Measurements from ENCODE around the gene GBP5. TPM values are rescaled to one million over a fixed set of nuclear protein-coding genes. Genes with fewer than 3 reads are reported as not detected.
"Not testable (repeated sequence)": the region's sequence is repeated elsewhere in the genome, so short reads cannot be mapped to it uniquely, and the experiment has no call there.

GBP5 gene
- total RNA-seq, 1 donor from 2014 or later = not detected

- Mint-ChIP-seq H3K27me3 (no peaks in the 10 kb centered on the region), H3K27ac (no peak overlapping the region), H3K36me3 (ENCODE audit: insufficient read depth) (no peaks in the 10 kb centered on the region), H3K4me1 (ENCODE audit: low read depth) (no peaks in the 10 kb centered on the region), H3K4me3 (ENCODE audit: low read depth) (no peak overlapping the region), H3K9me3 (ENCODE audit: low read depth) (no peaks in the 10 kb centered on the region)
- DNase-seq (ENCODE audit: low spot score, unreplicated experiment) = no peak
- no peak for TF ChIP-seq CTCF (IDR thresholded peaks at IDR 0.05; ENCODE audit: unreplicated experiment)
These were observed 12.6 kb downstream of the GBP5 start for GRCh38 chr1:89260042-89260441.

- Mint-ChIP-seq H3K4me3 (ENCODE audit: low read depth) (no peak overlapping the region), H3K27me3 (no peaks in the 10 kb centered on the region), H3K36me3 (ENCODE audit: insufficient read depth) (no peaks in the 10 kb centered on the region), H3K4me1 (ENCODE audit: low read depth) (no peaks in the 10 kb centered on the region), H3K27ac (no peak overlapping the region), H3K9me3 (ENCODE audit: low read depth) (no peaks in the 10 kb centered on the region)
- no peak for DNase-seq (ENCODE audit: low spot score, unreplicated experiment)
- TF ChIP-seq CTCF (IDR thresholded peaks at IDR 0.05; ENCODE audit: unreplicated experiment) = no peak
These were observed 13.2 kb downstream of the GBP5 start for GRCh38 chr1:89259283-89259971.

- no peaks in the 10 kb centered on the region for H3K27me3 Mint-ChIP-seq
- H3K9me3 Mint-ChIP-seq (ENCODE audit: low read depth) = peaks cover 3% of the 10 kb centered on the region
- no peak for TF ChIP-seq CTCF (IDR thresholded peaks at IDR 0.05; ENCODE audit: unreplicated experiment)
- H3K4me3 Mint-ChIP-seq (ENCODE audit: low read depth) = no peak overlapping the region
- no peak overlapping the region for H3K27ac Mint-ChIP-seq
- no peak for DNase-seq (ENCODE audit: low spot score, unreplicated experiment)
- H3K4me1 Mint-ChIP-seq (ENCODE audit: low read depth) = no peaks in the 10 kb centered on the region
- H3K36me3 Mint-ChIP-seq (ENCODE audit: insufficient read depth) = no peaks in the 10 kb centered on the region
These were observed 15.6 kb downstream of the GBP5 start for GRCh38 chr1:89257041-89257440.

GRCh38 chr1:89255581-89255980 lies 17.1 kb downstream of the GBP5 start:
- not testable (repeated sequence) for H3K4me3 Mint-ChIP-seq (ENCODE audit: low read depth); H3K4me1 Mint-ChIP-seq (ENCODE audit: low read depth); H3K27me3 Mint-ChIP-seq; DNase-seq (ENCODE audit: low spot score, unreplicated experiment); H3K36me3 Mint-ChIP-seq (ENCODE audit: insufficient read depth); H3K27ac Mint-ChIP-seq; H3K9me3 Mint-ChIP-seq (ENCODE audit: low read depth)

GRCh38 chr1:89254658-89255287 lies 17.9 kb downstream of the GBP5 start:
- TF ChIP-seq CTCF (IDR thresholded peaks at IDR 0.05; ENCODE audit: unreplicated experiment) = no peak
- H3K4me3 Mint-ChIP-seq (ENCODE audit: low read depth) = no peak overlapping the region
- H3K36me3 Mint-ChIP-seq (ENCODE audit: insufficient read depth) = no peaks in the 10 kb centered on the region

GRCh38 chr1:89243046-89243445 lies 29.6 kb downstream of the GBP5 start:
- H3K27ac Mint-ChIP-seq = no peak overlapping the region
- H3K9me3 Mint-ChIP-seq (ENCODE audit: low read depth) = peaks cover 7% of the 10 kb centered on the region
- DNase-seq (ENCODE audit: low spot score, unreplicated experiment) = no peak
- no peaks in the 10 kb centered on the region for H3K4me1 Mint-ChIP-seq (ENCODE audit: low read depth)
- no peak overlapping the region for H3K4me3 Mint-ChIP-seq (ENCODE audit: low read depth)
- no peak for TF ChIP-seq CTCF (IDR thresholded peaks at IDR 0.05; ENCODE audit: unreplicated experiment)
- H3K36me3 Mint-ChIP-seq (ENCODE audit: insufficient read depth) = no peaks in the 10 kb centered on the region
- no peaks in the 10 kb centered on the region for H3K27me3 Mint-ChIP-seq

More at GRCh38 chr1:89254658-89255287, 17.9 kb downstream of the GBP5 start:
- DNase-seq (ENCODE audit: low spot score, unreplicated experiment) = no peak
- Mint-ChIP-seq H3K9me3 (ENCODE audit: low read depth) (peaks cover 3% of the 10 kb centered on the region), H3K27me3 (no peaks in the 10 kb centered on the region), H3K27ac (no peak overlapping the region), H3K4me1 (ENCODE audit: low read depth) (no peaks in the 10 kb centered on the region)
